Activated CD8-positive, alpha-beta memory T cell treated with anti-CD3 and anti-CD28 coated beads, Interleukin-2, amount 50 U/mL, for 48 hours (primary cell): ENCODE results near the gene RPS25.
"Not testable (repeated sequence)": the region's sequence is repeated elsewhere in the genome, so short reads cannot be mapped to it uniquely, and the experiment has no call there.

ENCODE experiments used
- DNase-seq: peaks from one replicate; pipeline ENCODE4 v3.0.0-alpha.2; 2020

The RPS25 gene

GRCh38 chr11:119018074-119018938 is at the start of gene RPS25, which contains the start of gene TRAPPC4:
TSS of gene RPS25 (minus strand) at chr11:119018343. CDS start at chr11:119018284, 59 bp downstream.
TSS of gene TRAPPC4 (plus strand) at chr11:119018766. CDS start at chr11:119018796, 30 bp downstream.
- peak; percentile 93 for DNase-seq

- peak; percentile 98 for DNase-seq
Measured at GRCh38 chr11:119067371-119068222, 49.5 kb upstream of the RPS25 start, which contains the start of gene VPS11. TSS of gene VPS11 (plus strand) at chr11:119067818. CDS start at chr11:119067824, 6 bp downstream.

- DNase-seq: no peak
Measured at GRCh38 chr11:119065369-119065768, 47.2 kb upstream of the RPS25 start.

GRCh38 chr11:119062779-119063178 is 44.6 kb upstream of the RPS25 start:
- DNase-seq: no peak

- no peak for DNase-seq
Measured at GRCh38 chr11:119061256-119061655, 43.1 kb upstream of the RPS25 start.

- not testable (repeated sequence) for DNase-seq
Measured at GRCh38 chr11:119059128-119059527, 41.0 kb upstream of the RPS25 start.

- DNase-seq: peak; percentile 99
Measured at GRCh38 chr11:119057000-119057769, 39.0 kb upstream of the RPS25 start, which contains the start of gene HYOU1. TSS of gene HYOU1 (minus strand) at chr11:119057205. CDS start at chr11:119056160, 1,045 bp downstream.

GRCh38 chr11:119056421-119056999 is 38.4 kb upstream of the RPS25 start:
- DNase-seq: peak; percentile 71

GRCh38 chr11:119055901-119056300 is 37.8 kb upstream of the RPS25 start:
- peak; percentile 66 for DNase-seq

- no peak for DNase-seq
Measured at GRCh38 chr11:119054418-119054817, 36.3 kb upstream of the RPS25 start.

- DNase-seq: no peak
Measured at GRCh38 chr11:119052163-119052814, 34.1 kb upstream of the RPS25 start.

- no peak for DNase-seq
Measured at GRCh38 chr11:119051440-119052162, 33.5 kb upstream of the RPS25 start.

- DNase-seq: no peak
Measured at GRCh38 chr11:119049081-119049480, 30.9 kb upstream of the RPS25 start.

- DNase-seq: no peak
Measured at GRCh38 chr11:119048644-119049043, 30.5 kb upstream of the RPS25 start.

- no peak for DNase-seq
Measured at GRCh38 chr11:119047205-119047604, 29.1 kb upstream of the RPS25 start.

GRCh38 chr11:119046489-119046888 is 28.3 kb upstream of the RPS25 start:
- no peak for DNase-seq

- no peak for DNase-seq
Measured at GRCh38 chr11:119044708-119045107, 26.6 kb upstream of the RPS25 start.

- no peak for DNase-seq
Measured at GRCh38 chr11:119042927-119043326, 24.8 kb upstream of the RPS25 start.

- no peak for DNase-seq
Measured at GRCh38 chr11:119041821-119042514, 23.8 kb upstream of the RPS25 start.

GRCh38 chr11:119039471-119039870 is 21.3 kb upstream of the RPS25 start:
- not testable (repeated sequence) for DNase-seq
